NCI-H748 treated with DMSO at 0.1 percent for 48 hours (cell line): ENCODE results near the gene ATP6V0E2.
"Not testable (repeated sequence)": the region's sequence is repeated elsewhere in the genome, so short reads cannot be mapped to it uniquely, and the experiment has no call there.

Experiments
- DNase-seq: peaks from one replicate; lab custom pipeline; 2025; lab: John Stamatoyannopoulos, UW

ATP6V0E2 gene

DNA sequence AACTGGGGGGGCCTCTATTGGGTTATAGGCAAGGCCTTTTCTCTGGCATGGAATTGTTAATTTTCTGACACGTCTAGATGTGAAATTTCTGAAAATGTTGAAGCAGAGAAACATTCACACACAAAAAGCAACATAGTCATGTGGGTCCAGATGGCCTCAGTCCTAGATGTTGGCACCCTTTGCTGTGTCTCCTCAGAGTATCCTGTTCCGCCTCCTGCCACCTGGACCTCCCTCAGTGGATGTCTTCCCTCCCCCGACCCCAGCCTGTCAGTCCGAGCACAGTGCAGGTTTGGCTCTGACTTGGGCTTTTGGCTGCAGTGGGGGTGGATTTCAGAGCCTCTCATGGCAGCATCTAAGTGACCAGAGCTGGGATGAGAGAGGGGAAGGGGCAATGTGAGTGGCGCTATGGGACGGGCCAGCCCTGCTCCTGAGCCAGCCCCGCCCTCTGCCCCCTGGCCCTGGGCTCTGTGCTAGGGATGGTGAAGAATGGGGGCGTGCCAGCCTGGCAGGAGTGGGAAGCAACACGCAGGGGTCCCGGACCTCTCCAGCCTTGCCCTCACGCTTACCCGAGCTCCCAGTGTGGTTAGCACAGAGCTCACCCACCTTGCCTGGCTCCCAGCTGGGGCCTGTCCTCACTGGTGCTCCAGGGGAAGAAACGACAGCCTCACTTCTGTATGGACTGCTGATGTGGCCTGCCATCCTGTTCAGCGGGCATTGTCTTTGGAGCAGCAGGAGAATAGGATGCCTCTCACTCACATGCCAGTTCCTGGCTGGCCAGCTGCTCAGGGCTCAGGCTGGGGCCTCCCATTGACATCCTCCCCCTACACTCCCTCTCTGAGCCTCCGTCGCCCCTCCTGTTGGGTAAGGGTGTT is 6.2 kb downstream of the ATP6V0E2 start:
- DNase-seq: no peak

DNA sequence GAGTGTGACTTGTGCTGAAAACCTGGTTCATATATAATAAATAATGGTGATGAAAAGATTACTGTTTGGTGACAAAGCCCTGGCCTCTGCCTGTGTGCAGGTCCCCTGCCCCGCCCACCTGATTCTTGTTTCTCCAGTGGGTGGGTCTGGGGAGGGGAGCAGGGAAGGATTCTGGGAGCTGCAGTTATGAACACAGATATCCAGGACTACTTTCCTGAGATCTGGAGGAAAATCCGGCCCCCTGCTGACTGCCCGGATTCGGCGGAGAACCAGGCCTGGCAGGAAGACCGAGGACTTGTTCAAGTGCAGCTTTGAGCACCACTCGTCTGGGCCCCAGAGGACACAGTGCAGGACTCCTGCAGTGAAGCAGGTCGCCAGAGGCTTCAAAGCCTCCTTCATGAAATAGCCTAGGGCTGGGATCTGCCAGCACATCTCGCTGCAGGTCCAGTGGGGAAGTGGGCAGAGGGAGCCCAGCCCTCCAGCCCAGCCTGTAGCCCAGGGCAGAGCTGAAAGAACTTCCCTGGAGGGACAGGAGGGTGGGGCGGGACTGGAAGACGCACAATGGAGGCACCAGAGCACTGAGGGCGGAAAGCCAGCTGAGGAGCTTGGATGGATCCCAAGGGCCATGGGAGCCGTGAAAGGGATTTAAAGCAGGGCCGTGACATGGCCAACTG is 7.0 kb downstream of the ATP6V0E2 start:
- DNase-seq: no peak

- DNase-seq: no peak
These were observed 7.8 kb downstream of the ATP6V0E2 start for GRCh38 chr7:149881328-149882247.

- no peak for DNase-seq
These were observed 8.7 kb downstream of the ATP6V0E2 start for GRCh38 chr7:149882248-149883047.

DNA sequence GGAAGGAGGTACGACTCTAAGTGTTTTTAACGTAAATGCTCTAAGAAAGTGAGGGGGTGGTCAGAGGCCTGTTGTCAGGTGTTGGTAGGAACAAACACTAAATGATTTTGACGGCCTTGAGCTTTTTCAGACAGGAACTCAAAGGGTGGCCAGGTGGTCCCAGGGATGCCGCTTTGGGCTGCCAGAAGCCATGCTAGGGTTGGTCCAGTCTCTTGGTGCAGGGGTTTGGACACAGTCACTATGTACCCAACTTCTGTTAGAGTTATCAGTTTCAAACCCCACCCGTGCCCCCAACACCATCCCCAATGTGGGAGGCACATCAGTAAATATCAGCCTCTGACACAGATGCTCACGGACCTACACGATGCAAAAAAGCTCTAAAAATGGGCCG is 9.3 kb downstream of the ATP6V0E2 start:
- no peak for DNase-seq

DNA sequence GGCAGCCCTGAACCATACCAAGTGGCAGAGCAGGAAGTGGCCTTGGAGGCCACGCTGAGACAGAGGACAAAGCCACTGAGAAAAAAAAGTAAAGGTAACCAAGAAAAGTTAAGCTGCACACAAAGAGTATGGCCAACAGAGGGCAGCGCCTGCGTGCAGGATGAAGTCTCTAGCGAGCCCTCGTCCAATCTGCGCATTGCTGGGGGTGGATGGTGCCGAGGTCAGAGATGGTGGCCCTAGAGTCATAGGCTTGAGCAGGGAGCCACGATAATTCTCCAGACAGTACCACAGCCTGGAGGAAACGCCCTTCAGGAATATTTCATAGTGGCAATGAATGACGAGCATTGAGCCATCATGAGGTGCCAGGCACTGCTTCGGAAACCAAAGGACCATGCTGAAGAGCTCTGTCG is 9.7 kb downstream of the ATP6V0E2 start:
- peak; percentile 27 for DNase-seq

DNA sequence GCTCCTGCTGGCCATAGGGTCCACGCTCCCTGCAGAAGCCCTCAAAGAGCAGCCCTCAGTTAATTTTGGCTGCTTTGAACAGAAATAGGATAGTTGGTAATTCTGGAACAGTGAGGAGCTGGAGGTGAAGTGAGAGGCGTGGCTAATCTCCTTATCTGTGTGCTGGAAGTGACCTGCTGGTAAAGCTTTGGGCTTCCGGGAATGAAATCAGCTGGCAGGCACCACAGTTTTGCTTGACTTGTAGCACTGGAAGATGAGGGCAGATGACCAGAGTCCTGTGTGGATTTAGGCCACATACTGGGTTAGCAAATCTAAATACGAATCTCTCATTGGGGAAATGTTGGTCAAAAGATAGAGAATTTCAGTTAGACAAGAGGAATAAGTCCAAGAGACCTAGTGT is 10.2 kb downstream of the ATP6V0E2 start:
- DNase-seq: no peak

DNA sequence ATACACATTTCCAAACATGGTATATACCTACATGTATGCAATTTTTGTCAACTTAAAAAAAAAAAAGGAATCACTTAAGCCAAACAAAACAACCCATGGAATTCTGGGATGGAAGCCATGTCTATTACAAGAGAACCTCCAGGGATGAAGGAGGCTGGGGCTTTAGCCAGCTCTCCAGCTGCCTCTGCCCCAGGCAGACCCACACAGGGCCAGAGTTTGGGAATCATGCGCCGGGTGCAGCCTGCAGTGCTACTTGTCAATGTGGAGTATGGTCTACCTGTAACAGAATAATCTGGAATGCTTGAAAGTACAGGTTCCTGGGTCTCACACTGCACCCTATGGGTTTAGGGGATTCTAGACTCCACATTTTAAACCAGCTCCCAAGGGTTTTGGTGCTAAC is 10.8 kb downstream of the ATP6V0E2 start:
- no peak for DNase-seq

GRCh38 chr7:149885191-149886017 is 11.6 kb downstream of the ATP6V0E2 start:
- DNase-seq: no peak

- no peak for DNase-seq
These were observed 12.2 kb downstream of the ATP6V0E2 start for GRCh38 chr7:149886018-149886415.

GRCh38 chr7:149887311-149887710 is 13.5 kb downstream of the ATP6V0E2 start:
- no peak for DNase-seq

- not testable (repeated sequence) for DNase-seq
These were observed 16.9 kb downstream of the ATP6V0E2 start for GRCh38 chr7:149890715-149891114.

GRCh38 chr7:149894957-149895356 is 21.2 kb downstream of the ATP6V0E2 start:
- not testable (repeated sequence) for DNase-seq

DNA sequence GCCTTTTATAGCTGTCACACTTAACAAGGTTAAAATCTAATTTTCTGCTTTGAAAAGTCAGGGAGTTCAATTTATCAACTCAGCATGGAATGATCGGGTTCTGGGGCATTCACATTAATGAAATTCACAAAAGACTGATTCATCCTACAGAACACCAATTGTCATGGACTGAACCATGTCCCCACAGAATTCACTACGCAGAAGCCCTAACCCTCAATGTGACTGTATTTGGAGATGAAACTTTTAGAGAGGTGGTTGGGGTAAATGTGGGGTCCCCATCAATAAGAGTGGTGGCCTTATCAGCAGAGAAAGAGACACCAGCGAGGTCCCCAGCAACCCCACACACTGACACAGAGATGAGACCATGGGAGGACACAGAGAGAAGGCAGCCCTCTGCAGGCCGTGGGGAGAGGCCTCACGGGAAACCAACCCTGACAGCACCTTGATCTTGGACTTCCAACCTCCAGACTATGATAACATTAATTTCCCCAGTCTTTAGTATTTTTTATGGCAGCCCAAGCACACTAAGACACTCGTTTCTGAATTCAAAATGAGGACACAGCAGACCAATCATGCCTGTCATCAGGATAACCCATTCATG is 34.1 kb downstream of the ATP6V0E2 start:
- DNase-seq: not testable (repeated sequence)

DNA sequence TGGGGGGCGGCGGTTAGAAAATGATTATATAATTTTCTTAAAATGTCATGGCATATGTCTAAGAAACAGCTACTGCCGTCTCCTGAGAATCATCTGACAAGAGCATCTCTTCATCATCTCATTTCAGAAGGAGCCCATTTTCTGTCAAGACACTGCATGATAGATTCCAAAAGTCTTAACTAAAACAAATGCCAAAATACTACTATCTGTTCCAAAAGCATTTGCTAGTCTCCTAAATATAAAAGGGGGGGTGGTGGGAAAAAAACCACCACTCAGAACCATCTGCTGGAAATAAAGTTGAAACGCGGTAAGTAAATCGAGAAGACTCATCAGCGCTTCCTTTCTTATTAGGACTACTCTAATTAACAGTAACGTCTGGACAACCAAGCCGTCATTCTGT is 36.5 kb downstream of the ATP6V0E2 start:
- DNase-seq: not testable (repeated sequence)

DNA sequence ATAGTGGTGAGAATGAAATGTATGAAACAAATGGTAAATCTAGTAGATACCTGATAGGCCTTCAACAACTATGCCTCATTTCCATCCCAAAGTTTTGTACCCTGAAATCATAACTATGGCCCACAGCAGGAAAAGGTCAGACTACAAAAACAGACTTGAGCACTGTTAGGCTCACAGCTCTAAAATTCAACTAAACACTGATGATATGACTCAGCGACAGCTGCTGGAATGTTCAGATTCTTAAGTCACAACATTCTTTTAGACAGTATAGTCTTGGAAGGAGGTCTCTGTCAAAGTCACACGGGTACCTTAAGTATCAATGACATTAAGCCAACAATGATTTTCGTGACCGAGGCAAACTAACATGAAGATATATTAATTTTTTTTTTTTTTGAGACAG is 38.4 kb downstream of the ATP6V0E2 start:
- DNase-seq: not testable (repeated sequence)

- DNase-seq: not testable (repeated sequence)
These were observed 52.6 kb downstream of the ATP6V0E2 start for GRCh38 chr7:149926414-149926813.
